HG02943 (cell line): ENCODE measurements around the gene MMP24.

ENCODE experiments used
- ATAC-seq: cut with Tn5 transposase; IDR thresholded peaks from one replicate; pipeline ENCODE4 v1.9.1; 2021; ENCODE audit warnings: mild to moderate bottlenecking, low read depth, moderate library complexity; ENCODE audit not compliant: unreplicated experiment

The MMP24 gene

GRCh38 chr20:35275741-35276251 lies 49.3 kb downstream of the MMP24 start:
- ATAC-seq, result no peak

DNA sequence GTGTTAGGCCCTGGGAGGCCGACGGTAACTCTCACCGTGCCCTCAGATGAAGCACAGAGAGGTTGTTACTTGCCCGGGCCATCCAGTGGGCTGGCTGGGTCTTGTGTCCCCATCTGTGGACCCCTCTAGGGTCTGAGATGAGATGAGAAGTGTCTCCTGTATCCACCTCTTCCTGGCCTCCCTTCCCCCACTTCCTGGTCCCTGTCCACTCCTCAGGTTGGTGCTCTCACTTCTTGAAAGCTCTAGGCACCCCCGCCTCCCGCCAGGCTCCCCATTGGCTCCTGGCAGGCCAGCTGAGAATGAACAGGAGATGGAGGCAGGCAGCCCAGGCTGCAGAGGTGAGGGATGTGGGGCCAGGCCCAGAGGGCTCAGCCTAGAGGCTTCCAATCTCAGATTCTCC lies 49.9 kb downstream of the MMP24 start:
- no peak for ATAC-seq

DNA sequence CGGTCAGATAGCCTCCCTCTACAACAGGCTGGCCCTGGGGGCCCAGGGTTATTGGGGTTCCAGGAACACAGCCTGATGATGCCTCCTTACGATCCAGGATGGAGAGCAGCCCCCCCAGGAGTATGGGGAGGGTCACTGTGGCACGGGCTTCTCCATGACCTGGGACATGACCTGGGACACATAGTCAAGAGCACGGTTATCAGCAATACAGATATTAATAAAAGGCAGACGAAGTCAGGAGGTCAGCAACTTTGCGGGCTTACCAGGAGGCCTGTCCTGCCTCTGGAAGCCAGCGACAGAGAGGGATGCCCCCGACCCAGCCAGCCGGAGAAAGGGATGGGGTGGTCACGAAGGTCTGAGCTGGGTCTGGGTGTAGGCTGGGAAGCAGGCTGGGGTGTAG lies 50.6 kb downstream of the MMP24 start:
- no peak for ATAC-seq

DNA sequence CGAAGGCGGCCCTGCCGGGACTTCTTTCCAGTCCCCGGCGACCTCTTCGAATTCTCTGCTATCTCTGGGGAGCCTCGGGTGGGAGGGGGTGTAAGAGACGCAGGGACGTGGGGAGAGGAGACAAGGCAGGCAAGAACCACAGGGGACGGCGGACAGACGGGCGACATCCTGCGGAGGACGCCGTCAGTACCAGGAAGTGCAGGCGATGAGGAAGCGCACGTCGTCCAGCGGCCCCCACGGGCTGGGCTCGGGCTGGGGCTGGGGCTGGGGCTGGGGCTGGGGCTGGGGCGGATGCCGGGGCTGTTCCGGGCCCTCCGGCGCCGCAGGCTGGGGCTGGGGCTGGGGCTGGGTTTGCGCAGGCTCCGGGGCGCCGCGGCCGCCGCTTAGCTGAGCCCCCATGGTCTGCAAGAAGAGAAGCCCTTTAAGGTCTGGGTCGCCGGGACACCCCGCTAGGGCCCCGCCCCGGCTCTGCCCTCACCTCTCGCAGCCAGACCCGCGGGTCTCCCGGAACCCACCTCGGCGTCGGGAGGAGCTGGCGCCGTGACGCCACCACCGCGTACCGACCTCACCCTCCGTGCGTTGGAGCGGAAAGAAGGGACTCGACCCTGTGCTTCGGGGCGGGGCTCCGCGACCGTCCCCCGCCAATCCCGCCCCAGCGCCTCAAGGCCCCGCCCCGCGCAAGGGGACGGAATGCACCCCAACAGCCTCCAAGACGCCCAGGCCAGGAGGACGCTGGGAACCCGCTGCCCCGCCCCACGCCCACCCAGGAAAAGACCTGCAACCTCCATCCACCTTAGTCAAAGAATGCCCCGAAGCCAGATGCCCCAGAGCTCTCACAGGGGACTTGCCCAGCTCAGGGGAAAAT lies 51.3 kb downstream of the MMP24 start, which contains the start of gene MMP24OS:
Gene MMP24OS, minus strand, starts transcription at position 592 of the 865 bp plus-strand sequence. Its CDS starts 193 bp downstream, at position 399.
- ATAC-seq, result peak; percentile 83

GRCh38 chr20:35279040-35279439 lies 52.5 kb downstream of the MMP24 start:
- no peak for ATAC-seq

- ATAC-seq, result no peak
Observed at GRCh38 chr20:35279533-35280174, 53.2 kb downstream of the MMP24 start.

DNA sequence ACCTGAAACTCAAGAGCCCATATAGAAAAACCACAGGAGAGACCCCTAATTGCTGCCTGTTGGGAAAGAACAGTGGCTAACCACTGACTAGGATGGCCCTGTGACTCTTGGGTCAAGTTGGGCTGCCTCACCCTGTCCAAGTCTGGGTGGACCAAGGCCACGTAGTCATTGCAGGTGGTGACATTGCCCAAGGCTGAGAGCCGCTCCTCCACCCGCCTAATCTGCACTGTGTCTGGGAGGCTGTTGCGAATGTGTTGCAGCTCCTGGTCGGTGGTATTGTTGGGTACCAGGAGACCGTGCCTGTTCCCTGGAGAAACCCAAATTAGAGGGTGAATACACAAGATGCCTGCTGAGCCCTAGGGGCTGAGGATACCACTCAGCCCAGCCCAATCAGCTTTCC lies 54.0 kb downstream of the MMP24 start:
- ATAC-seq, result no peak

DNA sequence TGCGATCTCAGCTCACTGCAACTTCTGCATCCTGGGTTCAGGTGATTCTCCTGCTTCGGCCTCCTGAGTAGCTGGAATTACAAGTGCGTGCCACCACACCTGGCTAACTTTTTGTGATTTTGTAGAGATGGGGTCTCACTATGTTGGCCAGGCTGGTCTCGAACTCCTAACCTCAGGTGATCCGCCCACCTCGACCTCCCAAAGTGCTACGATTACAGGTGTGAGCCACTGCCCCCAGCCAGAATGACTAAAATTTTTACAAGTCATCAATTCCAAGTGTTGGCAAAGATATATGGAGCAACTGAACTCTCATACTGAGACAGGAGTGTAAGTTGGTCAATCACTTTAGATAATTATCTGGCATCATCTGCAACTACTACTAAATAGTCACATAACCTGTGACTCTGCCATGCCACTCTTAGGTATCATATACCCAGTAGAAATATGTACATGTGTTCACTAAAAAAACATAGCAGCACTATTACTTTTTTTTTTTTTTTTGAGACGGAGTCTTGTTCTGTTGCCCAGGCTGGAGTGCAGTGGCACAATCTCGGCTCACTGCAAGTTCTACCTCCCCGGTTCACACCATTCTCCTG lies 55.1 kb downstream of the MMP24 start:
- no peak for ATAC-seq

DNA sequence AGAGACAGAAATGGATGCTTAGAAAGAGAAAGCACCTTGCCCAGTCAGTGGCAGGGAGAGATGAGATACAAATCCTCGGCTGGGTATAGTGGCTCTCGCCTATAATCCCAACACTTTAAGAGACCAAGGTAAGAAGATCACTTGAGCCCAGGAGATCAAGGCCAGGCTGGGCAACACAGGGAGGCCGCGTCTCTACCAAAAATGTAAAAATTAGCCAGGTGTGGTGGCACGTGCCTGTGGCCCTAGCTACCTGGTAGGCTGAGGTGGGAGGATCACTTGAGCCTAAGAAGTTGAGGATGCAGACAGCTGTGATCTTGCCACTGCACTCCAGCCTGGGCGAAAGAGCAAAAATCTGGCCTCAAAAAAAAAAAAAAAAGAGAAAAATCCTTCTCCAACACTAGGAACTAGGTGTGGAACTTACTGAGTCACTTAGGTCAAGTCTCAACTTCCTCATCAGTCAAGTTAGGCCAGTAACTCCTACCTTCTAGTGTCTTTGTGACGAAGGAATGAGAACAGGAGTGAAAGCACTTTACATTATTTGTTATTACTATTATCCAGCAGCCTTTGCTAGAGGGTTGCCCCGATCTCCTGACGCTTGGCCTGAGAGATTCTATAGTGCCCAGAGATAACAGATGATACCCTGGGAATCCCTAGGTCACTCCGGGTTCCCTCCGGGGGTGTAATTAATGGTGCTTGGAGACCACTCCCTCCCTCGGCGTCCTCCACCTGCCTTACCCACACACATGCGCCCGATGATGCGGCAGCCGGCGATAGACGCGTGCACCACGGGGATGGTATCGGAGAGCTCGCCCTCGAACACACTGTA lies 57.2 kb downstream of the MMP24 start:
- ATAC-seq, result no peak

DNA sequence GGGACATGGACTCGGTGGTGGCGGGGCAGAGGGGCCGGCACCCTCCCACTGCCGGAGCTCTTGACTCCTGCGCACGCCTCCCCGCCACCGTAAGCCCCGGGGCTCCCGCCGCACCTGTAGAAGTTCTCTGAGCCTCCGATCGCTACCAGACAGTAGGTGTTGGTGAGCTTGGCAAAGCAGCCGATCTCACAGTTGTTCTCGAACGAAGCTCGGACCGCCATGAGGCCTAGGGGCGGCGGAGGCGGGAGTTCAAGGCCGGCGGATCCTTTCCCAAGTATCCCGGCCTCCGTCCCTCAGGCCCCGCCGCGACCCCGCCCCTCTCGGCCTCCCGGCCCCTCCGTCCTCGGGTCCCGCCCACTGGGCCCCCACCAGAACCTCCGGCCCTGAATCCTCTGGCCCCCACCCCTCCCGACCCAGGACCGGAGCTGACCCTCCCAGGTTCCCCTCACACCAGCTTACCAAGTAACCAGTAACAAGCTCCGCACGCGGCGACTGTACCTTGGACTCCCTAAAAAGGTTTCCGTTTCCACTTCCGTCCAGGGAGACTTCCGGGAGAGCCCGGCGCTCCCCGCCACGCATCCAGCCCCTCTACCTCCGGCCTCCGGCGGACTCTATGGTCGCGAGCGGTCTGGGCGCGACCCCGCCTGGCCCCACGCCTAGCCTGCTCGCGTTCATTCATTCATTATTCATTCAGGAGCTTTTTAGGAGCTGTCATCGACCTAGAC lies 57.9 kb downstream of the MMP24 start, which contains the start of gene EIF6:
Gene EIF6, minus strand, starts transcription at position 506 of the 725 bp plus-strand sequence. Its CDS starts 285 bp downstream, at position 221.
- peak; percentile 69 for ATAC-seq

DNA sequence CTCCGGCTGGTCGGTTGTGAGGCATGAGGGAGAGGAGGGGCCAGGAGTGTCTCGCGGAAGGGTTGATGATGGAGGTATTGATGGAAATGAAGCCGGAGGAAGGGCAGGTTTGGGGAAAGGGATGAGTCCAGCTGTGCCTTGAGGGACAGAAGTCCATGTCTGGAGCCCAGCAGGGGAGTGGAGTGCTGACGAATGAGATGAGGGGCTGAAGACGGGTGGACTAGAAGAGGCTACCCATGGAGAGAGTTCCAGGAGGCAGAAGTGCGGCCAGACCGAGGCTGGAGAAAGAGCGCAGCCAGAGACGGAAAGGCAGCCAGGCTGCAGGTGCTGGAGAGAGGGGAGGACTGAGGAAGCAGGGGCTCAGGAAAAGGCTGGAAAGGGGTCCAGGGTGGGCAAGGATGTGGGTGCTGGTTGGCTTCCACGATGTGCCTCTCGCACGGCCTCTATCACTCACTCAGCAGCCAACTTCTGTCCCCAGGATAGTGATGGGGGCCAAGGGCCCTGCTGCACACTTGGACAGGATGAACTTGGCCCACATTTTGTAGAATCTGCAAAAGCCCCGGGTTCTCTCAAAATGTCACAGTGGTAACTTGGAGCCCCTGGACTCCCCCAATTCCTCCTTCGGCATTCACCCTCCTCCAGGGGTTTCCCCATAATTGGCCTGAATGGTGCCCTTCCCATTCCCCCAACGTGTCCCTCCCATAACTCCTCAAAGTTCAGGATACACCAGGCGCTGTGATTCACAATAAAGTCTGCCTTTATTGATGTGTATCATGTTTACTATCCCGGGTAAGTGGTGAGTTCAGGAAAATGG lies 58.7 kb downstream of the MMP24 start:
- ATAC-seq, result no peak

DNA sequence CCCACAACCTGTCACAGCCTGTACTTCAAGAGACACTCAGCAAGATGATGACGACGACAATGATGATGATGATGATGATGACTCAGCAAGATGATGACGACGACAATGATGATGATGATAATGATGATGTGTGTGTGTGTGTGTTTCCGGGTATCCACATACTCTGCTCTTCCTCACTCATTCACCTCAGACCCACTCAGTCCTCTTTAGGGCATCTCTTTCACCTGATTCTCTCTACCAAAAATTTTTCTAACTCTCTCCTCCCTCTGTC lies 59.3 kb downstream of the MMP24 start:
- ATAC-seq, result no peak

DNA sequence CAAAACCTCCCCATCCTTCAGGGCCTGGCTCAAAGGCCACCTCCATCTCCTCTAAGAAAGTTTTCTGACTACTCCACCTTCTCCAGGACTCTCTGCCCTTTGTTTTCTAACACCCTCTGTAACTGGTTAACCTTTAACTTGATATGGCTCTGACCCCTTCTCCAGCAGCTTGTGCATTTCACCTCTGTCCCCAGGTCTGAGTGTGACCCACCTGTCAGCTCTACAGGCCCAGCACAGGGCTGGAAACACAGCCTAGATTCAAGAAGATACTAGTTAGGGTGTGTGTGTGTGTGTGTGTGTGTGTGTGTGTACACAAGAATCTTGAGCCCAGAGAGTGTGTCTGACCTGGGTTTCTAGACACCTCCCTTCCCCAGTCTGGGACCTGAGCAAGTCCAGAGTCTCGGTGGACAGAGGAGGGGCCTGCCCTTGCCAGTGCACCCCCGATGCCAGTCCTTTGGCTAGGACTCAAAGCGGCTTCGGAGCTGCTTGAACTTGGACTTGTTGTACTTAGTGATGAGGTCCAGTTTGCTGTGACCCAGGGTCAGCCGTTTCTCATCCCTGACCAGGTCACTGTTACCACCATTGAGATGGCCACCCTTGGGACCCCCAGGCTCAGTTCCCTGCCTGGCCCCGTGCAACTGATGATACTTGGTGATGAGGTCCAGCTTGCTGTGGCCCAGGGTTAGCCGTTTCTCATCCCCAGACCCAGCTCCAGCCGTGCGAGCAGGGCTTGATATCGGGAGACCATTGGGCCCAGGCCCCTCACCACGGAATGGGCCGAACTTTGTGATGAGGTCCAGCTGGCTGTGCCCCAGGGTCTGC lies 59.8 kb downstream of the MMP24 start:
- ATAC-seq, result no peak

GRCh38 chr20:35286899-35287508 lies 60.5 kb downstream of the MMP24 start:
- ATAC-seq, result no peak

- no peak for ATAC-seq
Observed at GRCh38 chr20:35287509-35288324, 61.2 kb downstream of the MMP24 start.

GRCh38 chr20:35288325-35289060 lies 62.0 kb downstream of the MMP24 start:
- ATAC-seq, result no peak
